Parathyroid adenoma (tissue), 2 donors: ENCODE data around the gene MINDY4.

Experiments used
- H2AFZ ChIP-seq: fragments of 300-600 bp; sonication (generic); one replicate; pipeline ENCODE4 v1.7.0; 2017; ENCODE audit warnings: antibody characterized with exemption, mild to moderate bottlenecking
- H3K27ac ChIP-seq: fragments of 300-600 bp; sonication (generic); one replicate; pipeline ENCODE4 v1.7.0; 2017
- H3K27me3 ChIP-seq: fragments of 300-600 bp; sonication (generic); one replicate; pipeline ENCODE4 v1.7.0; 2017; ENCODE audit warnings: low read length; ENCODE audit not compliant: control insufficient read depth, insufficient read depth
- H3K36me3 ChIP-seq: fragments of 300-600 bp; sonication (generic); one replicate; pipeline ENCODE4 v1.7.0; 2017; ENCODE audit warnings: low read length; ENCODE audit not compliant: control insufficient read depth, insufficient read depth
- H3K4me1 ChIP-seq: fragments of 300-600 bp; sonication (generic); one replicate; pipeline ENCODE4 v1.7.0; 2017; ENCODE audit warnings: control low read depth
- H3K4me2 ChIP-seq: fragments of 300-600 bp; sonication (generic); one replicate; pipeline ENCODE4 v1.7.0; 2017; ENCODE audit warnings: low read length
- H3K4me3 ChIP-seq: fragments of 300-600 bp; sonication (generic); one replicate; pipeline ENCODE4 v1.7.0; 2017; ENCODE audit warnings: low read depth, low read length
- H3K79me2 ChIP-seq: fragments of 300-600 bp; sonication (generic); one replicate; pipeline ENCODE4 v1.7.0; 2017; ENCODE audit warnings: control low read depth
- H3K9ac ChIP-seq: fragments of 300-600 bp; sonication (generic); one replicate; pipeline ENCODE4 v1.7.0; 2017; ENCODE audit warnings: mild to moderate bottlenecking
- H3K9me3 ChIP-seq: fragments of 300-600 bp; sonication (generic); one replicate; pipeline ENCODE4 v1.7.0; 2017; ENCODE audit warnings: low read length; ENCODE audit not compliant: control insufficient read depth
- TF ChIP-seq, protein P1 (sequence below): fragments of 300-600 bp; sonication (generic); IDR thresholded peaks from one replicate; pipeline ENCODE4 v1.7.0; 2017; ENCODE audit warnings: antibody characterized with exemption, mild to moderate bottlenecking
- donor health status: primary hyperparathyroidism.

Gene MINDY4

DNA sequence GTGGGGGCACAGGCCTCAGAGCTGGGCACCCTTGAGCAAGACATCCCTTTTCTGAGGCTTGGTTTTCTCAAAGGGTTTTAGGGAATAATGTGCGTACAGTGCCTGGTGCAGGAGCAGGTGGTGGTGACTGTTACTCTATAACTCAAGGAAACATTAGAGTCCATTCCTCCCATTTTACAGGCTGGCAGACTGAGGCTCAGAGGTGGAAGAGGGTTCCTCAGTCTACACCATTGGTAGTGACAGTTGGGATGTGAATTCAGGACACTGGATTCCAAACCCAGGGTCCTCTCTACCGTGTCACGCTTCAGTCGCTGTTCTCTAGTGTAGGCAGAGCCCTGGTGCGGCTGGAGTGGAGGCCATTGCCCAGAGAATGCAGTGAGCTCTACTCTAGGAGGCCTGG lies 100.4 kb downstream of the MINDY4 start:
- H3K9me3 ChIP-seq, result no peaks in the 10 kb centered on the region
- H3K27ac ChIP-seq, result no peak overlapping the region
- no peaks in the 10 kb centered on the region for H3K79me2 ChIP-seq
- H3K27me3 ChIP-seq, result no peaks in the 10 kb centered on the region
- H3K36me3 ChIP-seq, result no peaks in the 10 kb centered on the region
- no peaks in the 10 kb centered on the region for H3K4me1 ChIP-seq
- no peak overlapping the region for H2AFZ ChIP-seq
- TF ChIP-seq, protein P1, sequence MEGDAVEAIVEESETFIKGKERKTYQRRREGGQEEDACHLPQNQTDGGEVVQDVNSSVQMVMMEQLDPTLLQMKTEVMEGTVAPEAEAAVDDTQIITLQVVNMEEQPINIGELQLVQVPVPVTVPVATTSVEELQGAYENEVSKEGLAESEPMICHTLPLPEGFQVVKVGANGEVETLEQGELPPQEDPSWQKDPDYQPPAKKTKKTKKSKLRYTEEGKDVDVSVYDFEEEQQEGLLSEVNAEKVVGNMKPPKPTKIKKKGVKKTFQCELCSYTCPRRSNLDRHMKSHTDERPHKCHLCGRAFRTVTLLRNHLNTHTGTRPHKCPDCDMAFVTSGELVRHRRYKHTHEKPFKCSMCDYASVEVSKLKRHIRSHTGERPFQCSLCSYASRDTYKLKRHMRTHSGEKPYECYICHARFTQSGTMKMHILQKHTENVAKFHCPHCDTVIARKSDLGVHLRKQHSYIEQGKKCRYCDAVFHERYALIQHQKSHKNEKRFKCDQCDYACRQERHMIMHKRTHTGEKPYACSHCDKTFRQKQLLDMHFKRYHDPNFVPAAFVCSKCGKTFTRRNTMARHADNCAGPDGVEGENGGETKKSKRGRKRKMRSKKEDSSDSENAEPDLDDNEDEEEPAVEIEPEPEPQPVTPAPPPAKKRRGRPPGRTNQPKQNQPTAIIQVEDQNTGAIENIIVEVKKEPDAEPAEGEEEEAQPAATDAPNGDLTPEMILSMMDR, result no peak
- no peak overlapping the region for H3K9ac ChIP-seq
- H3K4me2 ChIP-seq, result no peak overlapping the region
- H3K4me3 ChIP-seq, result no peak overlapping the region

DNA sequence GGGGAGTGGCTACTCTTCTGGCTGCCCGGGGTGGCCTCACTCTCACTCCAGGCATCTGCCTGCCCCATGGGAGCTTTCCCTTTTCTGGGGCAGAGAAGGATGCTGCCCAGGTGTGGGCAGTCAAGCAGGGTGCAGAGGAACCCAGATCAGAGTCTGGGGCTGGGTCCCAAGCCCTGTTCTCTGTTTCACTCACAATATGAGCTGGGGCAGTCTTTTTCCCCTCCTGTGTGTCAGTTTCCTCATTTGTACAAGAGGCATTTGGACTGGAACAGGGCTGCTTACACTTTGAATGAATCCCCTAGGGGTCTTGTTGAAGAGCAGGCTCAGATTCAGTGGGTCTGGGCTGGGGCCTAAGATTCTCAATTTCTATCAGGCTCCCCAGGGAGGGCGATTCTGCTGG lies 102.0 kb downstream of the MINDY4 start:
- Histone ChIP-seq H3K79me2 (no peaks in the 10 kb centered on the region), H3K9ac (no peak overlapping the region), H2AFZ (no peak overlapping the region), H3K4me2 (no peak overlapping the region), H3K4me3 (no peak overlapping the region), H3K27ac (no peak overlapping the region), H3K4me1 (no peaks in the 10 kb centered on the region), H3K36me3 (no peaks in the 10 kb centered on the region), H3K9me3 (no peaks in the 10 kb centered on the region), H3K27me3 (no peaks in the 10 kb centered on the region)
- TF ChIP-seq, protein P1, result no peak

DNA sequence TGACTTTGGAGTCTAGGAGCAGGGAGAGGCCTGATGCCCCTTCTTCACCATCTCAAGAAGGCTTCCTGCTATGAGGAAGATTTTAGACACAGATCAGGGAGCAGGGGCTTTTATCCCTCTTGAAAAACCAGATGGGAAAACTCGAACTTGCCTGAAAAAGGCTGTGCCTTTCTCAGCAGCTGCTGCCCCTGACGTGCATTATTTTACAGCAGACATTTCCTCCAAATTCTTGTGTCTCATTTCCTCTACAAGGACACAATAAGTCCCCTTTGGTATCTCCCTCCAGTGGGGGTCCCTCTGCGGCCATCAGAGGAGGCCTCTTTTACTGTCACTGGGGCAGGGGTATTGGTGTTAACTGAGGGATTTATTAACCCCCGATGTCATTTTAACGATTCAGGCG lies 102.4 kb downstream of the MINDY4 start:
- H3K4me1 ChIP-seq, result no peaks in the 10 kb centered on the region
- TF ChIP-seq, protein P1, result no peak
- no peak overlapping the region for H3K4me2 ChIP-seq
- no peak overlapping the region for H2AFZ ChIP-seq
- H3K79me2 ChIP-seq, result no peaks in the 10 kb centered on the region
- H3K27ac ChIP-seq, result no peak overlapping the region
- no peaks in the 10 kb centered on the region for H3K36me3 ChIP-seq
- H3K9me3 ChIP-seq, result no peaks in the 10 kb centered on the region
- H3K4me3 ChIP-seq, result no peak overlapping the region
- H3K9ac ChIP-seq, result no peak overlapping the region
- no peaks in the 10 kb centered on the region for H3K27me3 ChIP-seq

GRCh38 chr7:30874656-30875302 lies 103.6 kb downstream of the MINDY4 start:
- H3K4me2 ChIP-seq, result no peak overlapping the region
- no peak overlapping the region for H3K4me3 ChIP-seq
- no peaks in the 10 kb centered on the region for H3K79me2 ChIP-seq
- TF ChIP-seq, protein P1, result no peak
- no peak overlapping the region for H2AFZ ChIP-seq
- H3K27me3 ChIP-seq, result no peaks in the 10 kb centered on the region
- H3K36me3 ChIP-seq, result no peaks in the 10 kb centered on the region
- H3K27ac ChIP-seq, result no peak overlapping the region
- no peak overlapping the region for H3K9ac ChIP-seq
- H3K9me3 ChIP-seq, result no peaks in the 10 kb centered on the region
- H3K4me1 ChIP-seq, result no peaks in the 10 kb centered on the region
